Measurements from ENCODE around the gene HOXA9.

GRCh38 chr7:27113991-27114769 is 51.2 kb downstream of the HOXA9 start:
- TF ChIP-seq CTCF (IDR thresholded peaks at IDR 0.05; ENCODE audit: insufficient read depth, low read length) (no peak), POLR2AphosphoS5 (IDR thresholded peaks at IDR 0.05; ENCODE audit: low read depth) (no peak), GABPA (IDR thresholded peaks at IDR 0.05; ENCODE audit: low read depth) (no peak), SPI1 (IDR thresholded peaks at IDR 0.05; ENCODE audit: borderline replicate concordance, low read depth) (no peak)
